Measurements from ENCODE around the gene IRX6. TPM values are rescaled to one million over a fixed set of nuclear protein-coding genes. Genes with fewer than 3 reads are reported as not detected.
A peak's percentile ranks its signal among the peaks of the same experiment; 100 is the strongest.

IRX6 gene
- total and polyA plus RNA-seq, 2 of the 8 experiments (the other 6 are each of a cell fraction or from before 2014, with no cell fraction given): 0.61 TPM; not detected in 1

- TF ChIP-seq SAP30 (IDR thresholded peaks at IDR 0.05; ENCODE audit: insufficient read depth, insufficient replicate concordance, low read length) (no peak), BACH1 (IDR thresholded peaks at IDR 0.05; ENCODE audit: low read length) (no peak), CBX8 (IDR thresholded peaks at IDR 0.05; ENCODE audit: borderline replicate concordance, low read depth, low read length) (no peak), CTCF (IDR thresholded peaks at IDR 0.05; ENCODE audit: control extremely low read depth in 1 of 3, insufficient read depth in 1 of 3, low read depth in 1 of 3, low read length in 3 of 3) (peak; percentile 59 to 69 (median 67)), KDM1A (IDR thresholded peaks at IDR 0.05; ENCODE audit: borderline replicate concordance, low read length) (no peak), RAD21 (IDR thresholded peaks at IDR 0.05 in 1 of 2, conservative IDR thresholded peaks at IDR 0.05 in 1 of 2; ENCODE audit: low read depth in 2 of 2, low read length in 2 of 2) (peak; percentile 85 to 87), PHF8 (conservative IDR thresholded peaks at IDR 0.05; ENCODE audit: low read depth, low read length) (no peak)
Measured at GRCh38 chr16:55370762-55371482, 46.9 kb downstream of the IRX6 start (continued).
